ENCODE data around the gene LMOD3.

- no peak for TF ChIP-seq GATA2 (IDR thresholded peaks at IDR 0.05; ENCODE audit: low read depth, low read length)
- TF ChIP-seq GATA3 (IDR thresholded peaks at IDR 0.05; ENCODE audit: low read depth, low read length): no peak
These were observed 37.7 kb upstream of the LMOD3 start for GRCh38 chr3:69160107-69160506.

Measured in SH-SY5Y (cell line).